Stimulated activated CD8-positive, alpha-beta memory T cell treated with anti-CD3 and anti-CD28 coated beads, Interleukin-4, amount 100 ng/mL, for 4 hours (primary cell): ENCODE data around the gene RPP14.

Experiments
- DNase-seq, 2 donors: peaks; one replicate each; pipeline ENCODE4 v3.0.0-alpha.2; 2020; ENCODE audit warnings: low read depth in 2 of 2, low spot score in 1 of 2

The RPP14 gene

DNA sequence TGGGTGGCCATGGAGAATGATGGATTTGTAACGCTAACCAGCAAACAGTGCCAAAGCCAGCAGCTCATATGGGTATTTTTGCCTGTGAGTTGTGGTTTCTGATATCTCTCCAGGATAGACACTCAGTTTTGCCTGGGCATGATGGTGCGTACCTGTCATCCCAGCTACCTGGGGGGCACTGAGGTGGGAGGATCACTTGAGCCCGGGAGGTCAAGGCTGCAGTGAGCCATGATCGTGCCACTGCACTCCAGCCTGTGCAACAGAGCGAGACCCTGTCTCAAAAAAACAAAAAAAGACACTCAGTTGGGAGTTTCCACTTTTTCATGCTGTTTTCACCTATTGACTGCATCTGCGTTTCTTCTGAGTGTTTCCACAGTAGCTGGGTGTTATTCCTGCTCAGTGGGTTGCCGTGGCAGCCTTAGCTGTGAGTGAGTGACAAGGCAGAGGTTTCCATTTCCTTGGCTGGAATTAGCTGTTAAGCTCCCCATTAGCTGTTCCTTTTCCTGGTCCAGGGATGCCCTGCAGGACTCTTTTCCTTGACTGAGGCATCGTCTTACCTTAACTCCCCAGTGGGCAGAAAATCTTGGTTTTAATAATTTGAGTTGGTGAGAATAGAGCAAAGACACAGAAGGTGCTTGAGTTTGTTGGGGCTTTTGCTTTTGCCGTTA is 14.2 kb upstream of the RPP14 start:
- DNase-seq, result no peak

- DNase-seq, result no peak
These were observed 13.2 kb upstream of the RPP14 start for GRCh38 chr3:58292866-58293265.

- DNase-seq, result no peak
These were observed 12.5 kb upstream of the RPP14 start for GRCh38 chr3:58293516-58293915.

- DNase-seq, result no peak
These were observed 9.8 kb upstream of the RPP14 start for GRCh38 chr3:58296269-58296668.

DNA sequence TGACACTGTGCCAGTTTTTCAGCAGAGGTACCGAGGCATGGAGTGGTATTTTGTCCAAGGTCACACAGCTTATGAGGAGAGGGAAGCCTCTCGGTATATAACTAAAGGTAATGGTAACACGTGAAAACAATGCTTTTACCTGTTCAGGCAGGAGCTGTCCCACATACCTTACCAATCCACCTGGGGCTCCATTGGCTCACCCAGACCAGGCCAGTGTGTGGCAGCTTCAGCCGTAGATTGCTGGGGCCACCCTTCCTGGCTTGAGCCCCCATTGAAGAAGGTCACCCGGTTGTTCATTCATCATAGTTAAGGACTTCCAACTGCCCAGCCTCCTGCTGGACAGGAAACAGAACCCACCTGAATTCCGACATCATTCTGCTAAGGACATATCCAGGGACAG is 9.2 kb upstream of the RPP14 start:
- no peak for DNase-seq

DNA sequence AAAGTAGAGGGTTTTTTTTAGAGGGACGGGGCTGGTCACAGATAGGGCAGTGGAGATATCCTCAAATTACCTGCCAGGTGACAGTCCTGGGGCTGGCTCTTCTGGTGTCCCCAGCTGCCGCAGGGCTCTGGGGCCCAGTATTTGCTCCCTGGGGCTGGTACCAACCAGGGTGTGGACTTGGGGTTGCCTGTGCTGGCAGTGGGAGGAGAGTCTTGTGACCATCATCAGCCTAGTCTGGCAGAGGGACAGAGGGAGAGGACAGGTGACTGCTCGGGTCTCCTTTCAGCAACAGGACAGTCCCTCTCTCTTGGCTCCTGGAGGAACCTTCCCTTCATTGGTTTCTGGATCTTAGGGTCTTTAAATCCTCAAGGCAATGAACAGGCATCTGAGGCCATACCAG is 7.9 kb upstream of the RPP14 start:
- DNase-seq, result no peak

DNA sequence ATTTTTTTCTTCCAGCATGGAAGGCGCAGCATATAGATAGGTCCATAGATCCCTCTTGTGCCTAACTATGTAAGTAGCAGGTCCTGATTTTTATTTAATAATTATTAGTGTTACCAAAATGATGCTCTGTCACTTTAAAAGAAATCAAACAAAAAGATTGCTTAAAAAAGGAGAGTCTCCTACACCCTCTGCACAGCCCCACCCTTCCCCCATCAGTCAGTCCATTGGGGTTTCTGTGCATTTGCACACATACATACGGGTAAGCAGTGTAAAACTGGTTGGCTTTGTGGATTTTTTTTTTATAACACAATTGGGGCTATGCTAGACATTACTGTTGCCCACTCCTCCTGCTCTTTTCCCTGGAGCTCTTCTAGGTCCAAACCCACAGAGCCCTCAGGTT is 7.0 kb upstream of the RPP14 start:
- no peak for DNase-seq

DNA sequence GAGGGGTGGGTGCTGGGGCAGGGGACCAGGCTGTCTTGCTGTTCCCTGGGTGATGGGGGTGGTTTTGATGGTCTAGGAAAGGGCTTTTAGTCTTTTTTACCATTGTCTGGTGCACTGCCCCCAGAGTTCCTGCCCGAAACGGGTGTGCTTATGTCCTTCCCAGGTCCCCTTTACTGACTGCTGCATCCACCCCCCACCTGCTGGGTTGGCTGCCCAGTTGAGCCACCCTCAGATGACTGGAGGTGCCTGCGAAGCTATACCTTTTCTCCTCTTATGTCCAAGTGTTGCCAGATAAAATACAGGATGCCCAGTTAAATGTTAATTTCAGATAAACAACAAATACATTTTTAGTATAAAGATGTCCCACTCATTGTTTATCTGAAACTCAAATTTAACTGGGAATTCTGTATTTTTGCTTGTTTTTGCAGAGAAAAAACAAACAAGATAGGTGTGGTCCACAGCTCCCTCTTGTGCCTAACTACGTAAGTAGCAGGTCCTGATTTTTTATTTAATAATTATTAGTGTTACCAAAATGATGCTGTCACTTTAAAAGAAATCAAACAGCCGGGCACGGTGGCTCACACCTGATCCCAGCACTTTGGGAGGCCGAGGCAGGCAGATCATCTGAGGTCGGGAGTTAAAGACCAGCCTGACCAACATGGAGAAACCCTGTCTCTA is 6.1 kb upstream of the RPP14 start:
- no peak for DNase-seq

DNA sequence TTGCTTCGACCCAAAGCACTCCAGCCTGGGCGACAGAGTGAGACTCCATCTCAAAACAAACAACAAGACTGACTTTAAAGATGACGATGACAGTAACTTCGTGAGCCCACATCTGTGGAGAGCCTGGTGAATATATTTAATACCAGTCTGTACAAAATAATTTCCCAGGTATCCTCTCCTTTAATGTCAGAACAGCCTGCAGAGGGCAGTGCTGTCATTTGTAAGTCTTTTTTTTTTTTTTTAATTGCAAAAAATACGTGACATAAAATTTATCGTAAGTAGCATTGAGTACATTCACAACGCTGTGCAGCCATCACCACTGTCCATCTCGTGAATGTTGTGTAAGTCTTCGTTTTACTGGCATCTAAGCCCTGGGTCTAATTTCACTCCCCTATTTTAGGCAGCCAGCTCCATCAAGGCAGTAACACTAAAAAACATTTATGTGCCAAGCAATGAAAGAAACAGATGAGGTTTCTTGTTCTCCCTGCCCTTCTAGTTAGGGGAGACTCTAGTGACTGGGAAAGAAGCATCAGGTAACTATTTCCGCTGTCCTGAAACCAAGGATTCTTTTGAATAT is 1.7 kb downstream of the RPP14 start:
- DNase-seq, result no peak

GRCh38 chr3:58308728-58309127 is 2.7 kb downstream of the RPP14 start:
- no peak for DNase-seq

DNA sequence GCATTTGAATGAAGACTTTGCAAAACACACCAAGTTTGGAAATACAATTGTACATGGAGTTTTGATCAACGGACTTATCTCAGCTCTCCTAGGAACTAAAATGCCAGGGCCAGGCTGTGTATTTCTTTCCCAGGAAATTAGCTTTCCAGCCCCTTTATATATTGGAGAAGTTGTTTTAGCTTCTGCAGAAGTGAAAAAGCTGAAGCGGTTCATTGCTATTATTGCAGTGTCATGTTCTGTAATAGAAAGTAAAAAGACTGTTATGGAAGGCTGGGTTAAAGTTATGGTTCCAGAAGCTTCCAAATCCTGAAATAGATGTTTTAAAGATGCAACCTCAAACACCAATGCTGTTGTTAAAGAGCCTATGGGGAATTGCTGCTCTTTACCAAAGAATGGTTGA is 11.8 kb downstream of the RPP14 start:
- no peak for DNase-seq

GRCh38 chr3:58321791-58322190 is 15.7 kb downstream of the RPP14 start:
- no peak for DNase-seq

- DNase-seq, result no peak
These were observed 16.7 kb downstream of the RPP14 start for GRCh38 chr3:58322793-58323192.

- no peak for DNase-seq
These were observed 17.7 kb downstream of the RPP14 start for GRCh38 chr3:58323529-58324390.

GRCh38 chr3:58324391-58325390 is 18.6 kb downstream of the RPP14 start:
- no peak for DNase-seq

GRCh38 chr3:58325525-58325992 is 19.5 kb downstream of the RPP14 start:
- no peak for DNase-seq

GRCh38 chr3:58326267-58326900 is 20.3 kb downstream of the RPP14 start:
- no peak for DNase-seq

- no peak for DNase-seq
These were observed 23.3 kb downstream of the RPP14 start for GRCh38 chr3:58329150-58329921.

DNA sequence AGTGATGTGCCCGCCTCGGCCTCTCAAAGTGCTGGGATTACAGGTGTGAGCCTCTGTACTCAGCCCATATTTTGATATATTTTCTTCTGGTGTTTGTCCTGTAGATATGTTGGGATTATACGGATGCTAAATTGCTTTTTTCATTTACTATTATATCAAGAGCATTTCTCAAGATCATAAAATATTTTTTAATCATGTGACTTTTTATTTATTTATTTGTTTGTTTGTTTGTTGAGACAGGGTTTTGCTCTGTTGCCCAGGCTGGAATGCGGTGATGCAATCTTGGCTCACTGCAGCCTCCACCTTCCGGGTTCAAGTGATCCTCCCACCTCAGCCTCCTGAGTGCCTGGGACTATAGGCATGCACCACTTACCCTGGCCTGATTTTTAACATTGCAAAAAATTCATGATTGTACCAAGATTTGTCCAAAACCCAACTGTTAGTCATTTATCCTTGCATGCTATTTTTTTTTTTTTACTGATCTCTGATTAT is 23.9 kb downstream of the RPP14 start:
- DNase-seq, result no peak
